IMR-90 (cell line): Measurements from ENCODE around the gene DDX20. TPM values are rescaled to one million over a fixed set of nuclear protein-coding genes. Genes with fewer than 3 reads are reported as not detected.

ENCODE experiments used
- ATAC-seq: fragments of 200-7000 bp; cut with Tn5 transposase; 2 replicates; pipeline ENCODE4 v1.9.1; 2020; ENCODE audit warnings: low read depth, mild to moderate bottlenecking, moderate library complexity
- BruUV-seq: library from RNA; stranded (reverse); fragments of 400-500 nt; replicated peaks from 2 replicates; lab custom pipeline; 2021; lab: Mats Ljungman, UMichigan
- CTCF ChIA-PET: fragments of 300-600 bp; formaldehyde crosslinking; extraction: SDS; loops from one replicate; lab custom pipeline; 2021; ENCODE audit warnings: antibody characterized with exemption; lab: Yijun Ruan, JAX
- POLR2A ChIA-PET: fragments of 300-600 bp; sonication (Branson Sonifier 250); formaldehyde crosslinking; loops from one replicate; lab custom pipeline; 2022; ENCODE audit warnings: antibody characterized with exemption; ENCODE audit not compliant: unreplicated experiment; lab: Charles Lee
- DNase-seq: peaks from one replicate; pipeline ENCODE4 v3.0.0; 2013
- H2AFZ ChIP-seq: replicated peaks from 2 replicates; pipeline ENCODE3; 2013; ENCODE audit warnings: low read length, mild to moderate bottlenecking; ENCODE audit not compliant: poor library complexity
- H2AK5ac ChIP-seq: 2 replicates; pipeline ENCODE4 v1.6.1; 2013; ENCODE audit warnings: low read depth, low read length, inconsistent platforms
- H2AK9ac ChIP-seq: replicated peaks from 2 replicates; pipeline ENCODE3; 2013; ENCODE audit warnings: mild to moderate bottlenecking, low read depth, low read length, moderate library complexity; ENCODE audit not compliant: poor library complexity
- H2BK120ac ChIP-seq: 2 replicates; pipeline ENCODE4 v1.6.1; 2013; ENCODE audit warnings: low read depth, low read length, inconsistent platforms
- H2BK15ac ChIP-seq: 3 replicates; pipeline ENCODE4 v1.6.1; 2013; ENCODE audit warnings: low read depth, low read length, inconsistent platforms
- H2BK20ac ChIP-seq: 2 replicates; pipeline ENCODE4 v1.6.1; 2013; ENCODE audit warnings: low read depth, mild to moderate bottlenecking, inconsistent platforms, low read length, moderate library complexity
- H2BK5ac ChIP-seq: 2 replicates; pipeline ENCODE4 v1.6.1; 2013; ENCODE audit warnings: mild to moderate bottlenecking, low read depth, low read length, inconsistent platforms; ENCODE audit not compliant: poor library complexity, severe bottlenecking
- H3K14ac ChIP-seq: replicated peaks from 2 replicates; pipeline ENCODE4 v1.6.1; 2013; ENCODE audit warnings: low read depth, low read length, inconsistent platforms
- H3K18ac ChIP-seq: 2 replicates; pipeline ENCODE4 v1.6.1; 2013; ENCODE audit warnings: low read depth, low read length, control low read depth
- H3K23ac ChIP-seq: 2 replicates; pipeline ENCODE4 v1.6.1; 2013; ENCODE audit warnings: low read depth, low read length, inconsistent platforms
- H3K27ac ChIP-seq: 2 replicates; pipeline ENCODE4 v1.5.1; 2013; ENCODE audit warnings: mild to moderate bottlenecking, control low read depth, low read length; ENCODE audit not compliant: insufficient read depth
- H3K27me3 ChIP-seq: 2 replicates; pipeline ENCODE4 v1.6.1; 2013; ENCODE audit warnings: low read length; ENCODE audit not compliant: control insufficient read depth, insufficient read depth
- H3K36me3 ChIP-seq: 2 replicates; pipeline ENCODE4 v1.6.1; 2013; ENCODE audit warnings: low read length, mixed read lengths; ENCODE audit not compliant: control insufficient read depth, insufficient read depth
- H3K4ac ChIP-seq: 2 replicates; pipeline ENCODE4 v1.6.1; 2013; ENCODE audit warnings: low read depth, low read length, inconsistent platforms
- H3K4me1 ChIP-seq: 2 replicates; pipeline ENCODE4 v1.6.1; 2013; ENCODE audit warnings: low read length, mixed read lengths; ENCODE audit not compliant: control insufficient read depth, insufficient read depth
- H3K4me2 ChIP-seq: 2 replicates; pipeline ENCODE4 v1.6.1; 2013; ENCODE audit warnings: low read depth, mild to moderate bottlenecking, control low read depth, low read length, moderate library complexity
- H3K4me3 ChIP-seq: 2 replicates; pipeline ENCODE4 v1.5.1; 2013; ENCODE audit warnings: low read depth, mild to moderate bottlenecking, control low read depth, low read length, moderate library complexity; ENCODE audit not compliant: insufficient read depth
- H3K56ac ChIP-seq: 2 replicates; pipeline ENCODE4 v1.6.1; 2013; ENCODE audit warnings: low read length, inconsistent platforms; ENCODE audit not compliant: insufficient read depth; ENCODE audit errors: extremely low read depth
- H3K79me1 ChIP-seq, 2 experiments: 2 replicates each; pipeline ENCODE4 v1.6.1; 2013; ENCODE audit warnings: low read length in 2 of 2, inconsistent platforms in 1 of 2, low read depth in 1 of 2
- H3K9ac ChIP-seq: 2 replicates; pipeline ENCODE4 v1.6.1; 2013; ENCODE audit warnings: low read depth, low read length, control low read depth
- H3K9me1 ChIP-seq: 2 replicates; pipeline ENCODE4 v1.6.1; 2013; ENCODE audit warnings: low read length, inconsistent platforms; ENCODE audit not compliant: insufficient read depth
- H3K9me3 ChIP-seq: 2 replicates; pipeline ENCODE4 v1.6.1; 2013; ENCODE audit warnings: low read length; ENCODE audit not compliant: control insufficient read depth, insufficient read depth
- H4K20me1 ChIP-seq: 2 replicates; pipeline ENCODE4 v1.6.1; 2013; ENCODE audit warnings: low read length, inconsistent platforms; ENCODE audit not compliant: insufficient read depth
- H4K5ac ChIP-seq: 2 replicates; pipeline ENCODE4 v1.6.1; 2013; ENCODE audit warnings: mild to moderate bottlenecking, low read depth, low read length, control low read depth
- H4K8ac ChIP-seq, 2 experiments: 2 replicates each; pipeline ENCODE4 v1.6.1; 2013; ENCODE audit warnings: low read depth in 2 of 2, low read length in 2 of 2, control low read depth in 1 of 2, inconsistent platforms in 1 of 2
- H4K91ac ChIP-seq: 2 replicates; pipeline ENCODE4 v1.6.1; 2013; ENCODE audit warnings: low read depth, low read length, inconsistent platforms; ENCODE audit not compliant: insufficient read depth
- BHLHE40 ChIP-seq: fragments of 150-350 bp; IDR thresholded peaks from 2 replicates; pipeline ENCODE4 v1.6.1; 2016; ENCODE audit warnings: mild to moderate bottlenecking, low read depth, low read length
- CEBPB ChIP-seq: IDR thresholded peaks from 2 replicates; pipeline ENCODE4 v1.6.1; 2012; ENCODE audit warnings: low read depth, low read length, improper control_type of control experiment
- CHD1 ChIP-seq: IDR thresholded peaks from 2 replicates; pipeline ENCODE4 v1.6.1; 2012; ENCODE audit warnings: low read depth, low read length, improper control_type of control experiment
- ELK1 ChIP-seq: fragments of 150-350 bp; IDR thresholded peaks from 2 replicates; pipeline ENCODE4 v1.6.1; 2016; ENCODE audit warnings: low read depth, mild to moderate bottlenecking, low read length, moderate library complexity, borderline replicate concordance
- FOS ChIP-seq: fragments of 150-350 bp; IDR thresholded peaks from 2 replicates; pipeline ENCODE4 v1.6.1; 2016; ENCODE audit warnings: low read depth, low read length
- MAZ ChIP-seq: IDR thresholded peaks from 2 replicates; pipeline ENCODE4 v1.6.1; 2012; ENCODE audit warnings: low read depth, mild to moderate bottlenecking, low read length, improper control_type of control experiment, moderate library complexity, borderline replicate concordance
- NFE2L2 ChIP-seq: fragments of 150-350 bp; IDR thresholded peaks from 2 replicates; pipeline ENCODE4 v1.6.1; 2016; ENCODE audit warnings: low read depth, mild to moderate bottlenecking, low read length
- POLR2A ChIP-seq: IDR thresholded peaks from 2 replicates; pipeline ENCODE4 v1.6.1; 2012; ENCODE audit warnings: mild to moderate bottlenecking, low read depth, low read length
- WGBS, 2 experiments: methylation state at CpG; one replicate each; pipeline versions ENCODE4 v1.1.5 to v1.1.7; 2013; ENCODE audit warnings: missing lambda C conversion rate in 2 of 2; ENCODE audit not compliant: insufficient read length in 1 of 2; ENCODE audit errors: extremely low coverage in 2 of 2; 5-methylcytosine and 5-hydroxymethylcytosine counted together
- dilution Hi-C: fragments of 300-500 bp; cut with HindIII; formaldehyde crosslinking; loops from one replicate; pipeline ENCODE4 v1.14.3; 2018; ENCODE audit warnings: low sequenced_read_pairs; ENCODE audit not compliant: unreplicated experiment
- in situ Hi-C: fragments of 300-500 bp; cut with MboI; formaldehyde crosslinking; loops from 3 replicates; pipeline ENCODE4 v1.14.3; 2019; ENCODE audit warnings: low sequenced_read_pairs, inconsistent platforms, mixed read lengths
- intact Hi-C: fragments of 100-400 bp; cut with micrococcal nuclease; formaldehyde crosslinking; loops from 2 replicates; pipeline ENCODE4 v1.10.0; 2022
- polyA plus RNA-seq, 3 experiments: library from polyadenylated mRNA; depleted of rRNA; stranded (reverse); fragments of >200 nt; gene quantifications; 2 replicates each; pipeline ENCODE4 v1.2.3, GENCODE V29; 2012; ENCODE audit warnings: low replicate concordance in 1 of 3
- total RNA-seq: library from RNA; depleted of rRNA; stranded (reverse); fragments of >200 nt; gene quantifications from 2 replicates; pipeline ENCODE4 v1.2.3, GENCODE V29; 2012

The DDX20 gene
- total and polyA plus RNA-seq, 2 of the 4 experiments (the other 2 are of a cell fraction) = 5.7 to 10.9 TPM

- peak overlapping the region; percentile 89 for H2AK9ac ChIP-seq
- peaks cover 47% of the 10 kb centered on the region for H3K9me1 ChIP-seq
- CTCF ChIA-PET = interaction anchor here (0.9 to 1.3 kb wide), 3 partner anchors 16 to 127 kb away, joined by 3 to 6 read pairs (median 3); no protein-coding TSS in a partner anchor
- peak; percentile 31 for ATAC-seq
- peak overlapping the region; percentile 81 for H3K56ac ChIP-seq
- BruUV-seq = no TSS peak
- no peaks in the 10 kb centered on the region for H3K36me3 ChIP-seq
- H3K9me3 ChIP-seq = no peaks in the 10 kb centered on the region
- H3K4me3 ChIP-seq = peak overlapping the region; percentile 65
- intact Hi-C loops (no loop called here), in situ Hi-C loops (no loop called here), dilution Hi-C loops (no loop called here)
- peak overlapping the region; percentile 72 for H3K27ac ChIP-seq
- peak overlapping the region; percentile 22; the same call in 1 of the 2 replicates for H4K5ac ChIP-seq
- H3K4me1 ChIP-seq = peaks cover 38% of the 10 kb centered on the region
- H3K23ac ChIP-seq = peak overlapping the region; percentile 58
- H2BK20ac ChIP-seq = peak overlapping the region; percentile 33; the same call in 1 of the 2 replicates
- peak; percentile 49 for DNase-seq
- H4K20me1 ChIP-seq = peaks cover 9% of the 10 kb centered on the region; the same call in 1 of the 2 replicates
- H3K18ac ChIP-seq = peak overlapping the region; percentile 59
- H3K14ac ChIP-seq = peak overlapping the region; percentile 77
- peak overlapping the region; percentile 86 for H4K91ac ChIP-seq
- 4% methylated on average over 38 of the region's 61 CpGs; no CpG with 5 or more reads in 1 of the 2 experiments for WGBS, 2 experiments
- peak overlapping the region; percentile 90 for H3K4ac ChIP-seq
- H4K8ac ChIP-seq = peak overlapping the region; percentile 67 to 68; a peak in 2 of 4 replicates
- peak overlapping the region; percentile 92 for H2AFZ ChIP-seq
- POLR2A ChIA-PET = no interaction called here
- H3K4me2 ChIP-seq = peak overlapping the region; percentile 90
- H2BK15ac ChIP-seq = no peak overlapping the region
- H2BK120ac ChIP-seq = peak overlapping the region; percentile 47; the same call in 1 of the 2 replicates
- peak overlapping the region; percentile 85 for H2BK5ac ChIP-seq
- H3K27me3 ChIP-seq = no peaks in the 10 kb centered on the region
- H3K79me1 ChIP-seq = peaks cover 18 to 54% of the 10 kb centered on the region in 2 experiments; a peak in 2 of 4 replicates
- H3K9ac ChIP-seq = peak overlapping the region; percentile 82
- H2AK5ac ChIP-seq = no peak overlapping the region
- TF ChIP-seq FOS = no peak
- TF ChIP-seq MAZ = peak; percentile 62; the same call in 1 of the 2 replicates
- no peak for TF ChIP-seq BHLHE40
- TF ChIP-seq ELK1 = no peak
- TF ChIP-seq CEBPB = no peak
- TF ChIP-seq NFE2L2 = no peak
- TF ChIP-seq POLR2A = no peak
- TF ChIP-seq CHD1 = 0 out of 2 replicates have a peak, but pooled peaks have one; percentile 56
Observed at GRCh38 chr1:111738436-111739193, 17.1 kb upstream of the DDX20 start.
